B cell (primary cell): Measurements from ENCODE around the gene AK8.

Experiments
- CTCF ChIP-seq: fragments of 200-600 bp; IDR thresholded peaks from one replicate; pipeline ENCODE4 v1.8.0; 2022; ENCODE audit warnings: antibody characterized with exemption, mild to moderate bottlenecking
- EZH2 ChIP-seq: IDR thresholded peaks from 2 replicates; pipeline ENCODE4 v1.6.1; 2012; ENCODE audit warnings: borderline replicate concordance, low read depth, mild to moderate bottlenecking, moderate library complexity, low read length; ENCODE audit not compliant: insufficient read depth, poor library complexity, severe bottlenecking

GRCh38 chr9:132877458-132877823 lies 643 bp downstream of the AK8 start:
- TF ChIP-seq CTCF (no peak), EZH2 (no peak)
